Measurements from ENCODE around the gene IWS1. TPM values are rescaled to one million over a fixed set of nuclear protein-coding genes. Genes with fewer than 3 reads are reported as not detected.
A peak's percentile ranks its signal among the peaks of the same experiment; 100 is the strongest.

IWS1 gene
- total RNA-seq, 2 experiments from 2014 or later = 52.3 to 53.7 TPM

DNA sequence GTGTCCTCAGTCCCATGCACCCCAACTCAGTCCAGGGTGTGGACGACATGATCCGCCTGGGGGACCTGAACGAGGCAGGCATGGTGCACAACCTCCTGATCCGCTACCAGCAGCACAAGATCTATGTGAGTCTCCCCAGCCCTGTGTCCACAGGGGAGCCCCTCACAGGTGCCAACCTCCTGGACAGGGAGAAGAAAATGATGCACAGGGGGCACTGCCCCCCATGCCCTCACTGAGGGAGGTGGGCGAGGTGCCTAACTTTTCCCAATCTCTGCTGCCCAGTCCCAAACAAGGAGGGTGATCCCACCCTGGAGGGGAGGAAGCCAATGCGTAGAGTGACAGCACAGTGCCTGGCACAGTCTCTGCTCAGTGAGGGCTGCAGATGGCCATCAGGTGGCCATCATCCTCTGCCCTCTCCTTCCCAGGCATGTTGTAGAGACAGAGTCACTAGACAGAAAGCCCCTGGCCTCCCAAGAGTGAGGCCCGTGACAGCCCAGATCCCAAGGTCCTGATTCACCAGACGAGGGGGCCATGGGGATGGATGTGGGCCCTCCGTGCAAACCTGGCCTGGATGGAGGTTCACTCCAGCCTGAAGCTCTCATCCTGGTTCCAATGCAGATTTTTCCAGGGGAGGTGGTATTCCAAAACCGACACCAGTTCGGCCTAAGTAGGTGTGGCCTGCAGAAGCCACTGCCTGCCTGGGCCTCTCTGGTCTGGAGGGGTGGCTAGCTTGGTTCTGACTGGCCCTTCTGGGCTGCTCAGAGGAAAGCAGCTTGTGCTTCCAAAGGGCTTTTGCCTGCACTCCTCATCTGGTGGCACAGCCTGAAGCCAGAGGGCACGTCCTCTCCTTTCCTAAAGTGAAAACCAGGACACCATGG lies 39.2 kb upstream of the IWS1 start:
- no peak for ATAC-seq
- H3K4me3 Mint-ChIP-seq = no peak overlapping the region
- TF ChIP-seq, protein P1, sequence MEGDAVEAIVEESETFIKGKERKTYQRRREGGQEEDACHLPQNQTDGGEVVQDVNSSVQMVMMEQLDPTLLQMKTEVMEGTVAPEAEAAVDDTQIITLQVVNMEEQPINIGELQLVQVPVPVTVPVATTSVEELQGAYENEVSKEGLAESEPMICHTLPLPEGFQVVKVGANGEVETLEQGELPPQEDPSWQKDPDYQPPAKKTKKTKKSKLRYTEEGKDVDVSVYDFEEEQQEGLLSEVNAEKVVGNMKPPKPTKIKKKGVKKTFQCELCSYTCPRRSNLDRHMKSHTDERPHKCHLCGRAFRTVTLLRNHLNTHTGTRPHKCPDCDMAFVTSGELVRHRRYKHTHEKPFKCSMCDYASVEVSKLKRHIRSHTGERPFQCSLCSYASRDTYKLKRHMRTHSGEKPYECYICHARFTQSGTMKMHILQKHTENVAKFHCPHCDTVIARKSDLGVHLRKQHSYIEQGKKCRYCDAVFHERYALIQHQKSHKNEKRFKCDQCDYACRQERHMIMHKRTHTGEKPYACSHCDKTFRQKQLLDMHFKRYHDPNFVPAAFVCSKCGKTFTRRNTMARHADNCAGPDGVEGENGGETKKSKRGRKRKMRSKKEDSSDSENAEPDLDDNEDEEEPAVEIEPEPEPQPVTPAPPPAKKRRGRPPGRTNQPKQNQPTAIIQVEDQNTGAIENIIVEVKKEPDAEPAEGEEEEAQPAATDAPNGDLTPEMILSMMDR (IDR thresholded peaks at IDR 0.05) = no peak
- intact Hi-C loops (cut with micrococcal nuclease) = no loop called here
- ChIA-PET POLR2A (no interaction called here), CTCF (interaction anchor here (0.9 to 1.2 kb wide), 3 partner anchors 10 to 84 kb away, joined by 3 to 5 read pairs (median 4); no protein-coding TSS in a partner anchor)
- no peak for DNase-seq
- H3K27me3 Mint-ChIP-seq = peaks cover 4% of the 10 kb centered on the region
- no peaks in the 10 kb centered on the region for H3K36me3 Mint-ChIP-seq (ENCODE audit: low read depth)
- H3K27ac Mint-ChIP-seq = no peak overlapping the region
- peaks cover 17% of the 10 kb centered on the region for H3K4me1 Mint-ChIP-seq (ENCODE audit: low read depth)
- H3K9me3 Mint-ChIP-seq = no peaks in the 10 kb centered on the region

GRCh38 chr2:127564429-127565260 lies 38.4 kb upstream of the IWS1 start:
- H3K9me3 Mint-ChIP-seq = no peaks in the 10 kb centered on the region
- intact Hi-C loops (cut with micrococcal nuclease) = no loop called here
- ChIA-PET POLR2A (no interaction called here), CTCF (interaction anchor here (0.8 to 1.6 kb wide), 4 partner anchors 11 to 85 kb away, joined by 3 to 5 read pairs (median 4); no protein-coding TSS in a partner anchor)
- H3K4me1 Mint-ChIP-seq (ENCODE audit: low read depth) = peaks cover 17% of the 10 kb centered on the region
- no peak overlapping the region for H3K27ac Mint-ChIP-seq
- DNase-seq (no peak), ATAC-seq (no peak)
- no peaks in the 10 kb centered on the region for H3K36me3 Mint-ChIP-seq (ENCODE audit: low read depth)
- no peak overlapping the region for H3K4me3 Mint-ChIP-seq
- peaks cover 4% of the 10 kb centered on the region for H3K27me3 Mint-ChIP-seq
- TF ChIP-seq, protein P1 (IDR thresholded peaks at IDR 0.05) = no peak

DNA sequence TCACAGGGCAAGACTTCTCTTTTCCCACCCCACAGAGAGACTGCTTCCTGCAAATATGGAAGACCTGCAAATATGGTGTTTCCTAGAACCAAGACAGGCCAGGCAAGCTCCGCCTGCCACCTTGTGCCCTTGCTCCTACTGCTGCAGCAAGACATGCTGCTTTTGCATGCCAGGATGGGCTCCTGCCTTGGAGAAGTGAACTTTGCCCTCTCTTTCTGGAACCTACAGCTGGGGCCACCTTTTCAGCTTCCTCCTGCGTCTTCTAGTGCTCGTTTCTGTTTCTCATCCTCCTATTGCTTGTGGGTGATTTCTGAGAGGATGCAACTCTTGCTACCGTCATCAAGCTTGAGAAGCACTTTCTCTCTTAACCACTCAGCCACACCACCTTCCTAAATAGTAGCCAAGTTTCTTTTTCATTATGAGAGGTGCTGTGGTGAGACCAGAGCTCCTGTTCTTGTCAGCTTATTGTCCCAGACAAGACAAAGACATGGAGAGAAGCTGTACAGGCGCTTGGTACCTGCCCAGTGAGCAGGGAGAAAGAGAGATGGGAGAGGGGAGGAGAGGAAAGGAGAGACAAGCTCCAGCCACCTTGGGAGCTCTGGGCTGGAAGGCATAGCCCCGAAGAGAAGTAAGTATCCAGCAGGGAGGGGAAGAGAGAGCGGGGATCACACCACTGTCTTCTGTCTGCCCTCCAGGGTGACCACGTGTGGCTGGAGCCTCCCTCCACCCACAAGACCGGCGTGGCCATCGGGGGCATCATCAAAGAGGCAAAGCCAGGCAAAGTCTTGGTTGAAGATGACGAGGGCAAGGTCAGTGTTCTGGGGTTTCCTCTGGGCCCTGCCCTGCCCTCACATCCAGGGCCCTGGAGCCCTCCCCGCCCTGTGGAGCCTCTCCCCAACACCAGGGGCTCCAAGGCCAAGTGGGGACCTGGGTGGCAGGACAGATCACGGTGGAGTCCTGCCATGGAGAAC lies 37.5 kb upstream of the IWS1 start:
- POLR2A ChIA-PET = no interaction called here
- Mint-ChIP-seq H3K27me3 (peaks cover 4% of the 10 kb centered on the region), H3K4me3 (no peak overlapping the region), H3K9me3 (no peaks in the 10 kb centered on the region), H3K4me1 (ENCODE audit: low read depth) (peaks cover 17% of the 10 kb centered on the region), H3K27ac (peak overlapping the region; percentile 71), H3K36me3 (ENCODE audit: low read depth) (no peaks in the 10 kb centered on the region)
- ATAC-seq (peak; percentile 87), DNase-seq (peak; percentile 43)
- intact Hi-C loops (cut with micrococcal nuclease) = no loop called here
- CTCF ChIA-PET = interaction anchor here (0.7 to 1.6 kb wide), 6 partner anchors 11 to 86 kb away, joined by 3 to 5 read pairs (median 3); no protein-coding TSS in a partner anchor
- TF ChIP-seq, protein P1 (IDR thresholded peaks at IDR 0.05) = no peak

DNA sequence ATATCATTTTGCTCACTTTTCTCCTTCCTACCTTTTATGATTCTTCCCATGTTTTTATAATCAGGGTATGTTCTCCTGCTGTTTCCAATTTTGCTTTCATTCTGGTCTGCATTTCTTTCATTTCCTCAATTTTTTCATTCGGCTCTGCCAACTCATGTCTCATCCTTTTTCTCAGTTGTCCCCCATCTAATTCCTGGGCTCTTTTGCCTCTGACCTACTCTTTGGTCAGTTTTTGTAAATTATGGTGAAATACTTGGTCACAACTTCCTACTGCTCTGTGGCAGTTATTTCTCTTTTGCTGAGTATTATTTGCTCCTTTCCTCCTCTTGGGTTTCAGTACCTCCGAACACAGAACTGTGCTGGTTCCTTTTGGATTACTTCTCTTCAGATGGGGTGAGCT lies 36.6 kb upstream of the IWS1 start:
- Mint-ChIP-seq H3K27me3 (peaks cover 7% of the 10 kb centered on the region), H3K36me3 (ENCODE audit: low read depth) (no peaks in the 10 kb centered on the region), H3K4me3 (no peak overlapping the region), H3K9me3 (no peaks in the 10 kb centered on the region), H3K4me1 (ENCODE audit: low read depth) (peaks cover 17% of the 10 kb centered on the region), H3K27ac (no peak overlapping the region)
- DNase-seq (no peak), ATAC-seq (no peak)
- TF ChIP-seq, protein P1 (IDR thresholded peaks at IDR 0.05) = no peak
- CTCF ChIA-PET = interaction anchor here (1.2 to 1.6 kb wide), 2 partner anchors 34 to 87 kb away, joined by 3 to 5 read pairs; no protein-coding TSS in a partner anchor
- POLR2A ChIA-PET = no interaction called here
- intact Hi-C loops (cut with micrococcal nuclease) = no loop called here
